Endothelial cell of umbilical vein (primary cell): ENCODE results near the gene HDAC1. TPM values are rescaled to one million over a fixed set of nuclear protein-coding genes. Genes with fewer than 3 reads are reported as not detected.

ENCODE experiments used
- BruUV-seq: library from RNA; stranded (reverse); fragments of 400-500 nt; replicated peaks from 2 replicates; lab custom pipeline; 2021; lab: Mats Ljungman, UMichigan
- CTCF ChIA-PET: fragments of 300-600, 350-600 bp; sonication (Branson Sonifier 250); formaldehyde crosslinking; loops from one replicate; lab custom pipeline; 2021; ENCODE audit warnings: antibody characterized with exemption, inconsistent platforms; lab: Charles Lee
- POLR2A ChIA-PET: fragments of 300-600, 350-600 bp; sonication (Branson Sonifier 250); formaldehyde crosslinking; loops from one replicate; lab custom pipeline; 2021; ENCODE audit warnings: antibody characterized with exemption, inconsistent platforms; lab: Charles Lee
- DNase-seq: peaks from one replicate; pipeline ENCODE4 v3.0.0-alpha.2; 2011; ENCODE audit warnings: low read depth, low spot score
- FAIRE-seq: peaks from 2 replicates; lab custom pipeline; 2011; peaks lifted over from hg19 to GRCh38; lab: Jason Lieb, UNC
- H2AFZ ChIP-seq: 2 replicates; pipeline ENCODE4 v1.6.0; 2012; ENCODE audit warnings: low read depth, low read length, control low read depth, inconsistent platforms
- H3K27ac ChIP-seq: 2 replicates; pipeline ENCODE4 v1.5.1; 2011; ENCODE audit warnings: low read depth, mild to moderate bottlenecking, control low read depth, low read length, moderate library complexity; ENCODE audit not compliant: insufficient read depth
- H3K27me3 ChIP-seq, 2 experiments: 2 replicates each; pipeline versions ENCODE4 v1.6.0 to v1.6.1; 2011; ENCODE audit warnings: low read length in 2 of 2, mixed read lengths in 1 of 2; ENCODE audit not compliant: control insufficient read depth in 2 of 2, insufficient read depth in 2 of 2
- H3K36me3 ChIP-seq, 2 experiments: 2 replicates in 1 of 2; 3 replicates in 1 of 2; pipeline ENCODE4 v1.5.1; 2011; ENCODE audit warnings: low read length in 2 of 2, mild to moderate bottlenecking in 1 of 2, moderate library complexity in 1 of 2; ENCODE audit not compliant: control insufficient read depth in 2 of 2, insufficient read depth in 2 of 2; ENCODE audit errors: extremely low read depth in 1 of 2
- H3K4me1 ChIP-seq: 3 replicates; pipeline ENCODE4 v1.5.1; 2011; ENCODE audit warnings: mild to moderate bottlenecking, low read length; ENCODE audit not compliant: control insufficient read depth, insufficient read depth; ENCODE audit errors: extremely low read depth
- H3K4me2 ChIP-seq: 2 replicates; pipeline ENCODE4 v1.6.1; 2011; ENCODE audit warnings: low read length, control low read depth, mixed read lengths; ENCODE audit not compliant: insufficient read depth
- H3K4me3 ChIP-seq, 3 experiments: fragments of 200-600 bp in 1 of 3; sonication (generic), shearing (Covaris generic) in 1 of 3; replicated peaks in 1 of 3; 2 replicates each; pipeline ENCODE4 v1.5.1; 2011 to 2016; ENCODE audit warnings: control low read depth in 3 of 3, low read length in 3 of 3, mild to moderate bottlenecking in 2 of 3, inconsistent platforms in 1 of 3, low read depth in 1 of 3, moderate library complexity in 1 of 3; ENCODE audit not compliant: insufficient read depth in 1 of 3
- H3K79me2 ChIP-seq: 2 replicates; pipeline ENCODE4 v1.6.0; 2012; ENCODE audit warnings: low read length, inconsistent platforms; ENCODE audit not compliant: control insufficient read depth, insufficient read depth
- H3K9ac ChIP-seq: replicated peaks from 2 replicates; pipeline ENCODE3; 2011; ENCODE audit warnings: low read length, control low read depth; ENCODE audit not compliant: insufficient read depth; ENCODE audit errors: extremely low read depth
- H3K9me1 ChIP-seq: replicated peaks from 3 replicates; pipeline ENCODE4 v1.6.0; 2011; ENCODE audit warnings: mild to moderate bottlenecking, low read length; ENCODE audit not compliant: control insufficient read depth, insufficient read depth; ENCODE audit errors: extremely low read depth
- H3K9me3 ChIP-seq: replicated peaks from 2 replicates; pipeline ENCODE4 v1.5.1; 2012; ENCODE audit warnings: low read length, inconsistent platforms; ENCODE audit not compliant: control insufficient read depth, insufficient read depth
- H4K20me1 ChIP-seq: replicated peaks from 2 replicates; pipeline ENCODE3; 2011; ENCODE audit warnings: mild to moderate bottlenecking, low read length; ENCODE audit not compliant: control insufficient read depth, insufficient read depth; ENCODE audit errors: extremely low read depth
- CTCF ChIP-seq, 2 donors: IDR thresholded peaks; 1 replicate in 1 of 2; 2 replicates in 1 of 2; pipeline ENCODE4 v1.5.1; 2011; ENCODE audit warnings: low read length in 2 of 2, mild to moderate bottlenecking in 2 of 2, moderate library complexity in 2 of 2, control low read depth in 1 of 2, inconsistent platforms in 1 of 2, low read depth in 1 of 2; ENCODE audit not compliant: insufficient read depth in 1 of 2; ENCODE audit errors: extremely low read depth in 1 of 2
- EZH2 ChIP-seq: IDR thresholded peaks from 2 replicates; pipeline ENCODE4 v1.6.1; 2012; ENCODE audit warnings: borderline replicate concordance, low read depth, mild to moderate bottlenecking, moderate library complexity, low read length, inconsistent platforms; ENCODE audit not compliant: severe bottlenecking
- FOS ChIP-seq: IDR thresholded peaks from 2 replicates; pipeline ENCODE4 v1.6.1; 2011; ENCODE audit warnings: mild to moderate bottlenecking, low read length, moderate library complexity, borderline replicate concordance; ENCODE audit not compliant: insufficient read depth
- GATA2 ChIP-seq: IDR thresholded peaks from 2 replicates; pipeline ENCODE4 v1.7.0; 2011; ENCODE audit warnings: low read depth, mild to moderate bottlenecking, moderate library complexity, mixed read lengths, low read length; ENCODE audit not compliant: insufficient read length, insufficient read depth
- JUN ChIP-seq: IDR thresholded peaks from 2 replicates; pipeline ENCODE4 v1.6.1; 2011; ENCODE audit warnings: borderline replicate concordance, low read depth; ENCODE audit not compliant: insufficient read length, insufficient read depth
- MYC ChIP-seq: IDR thresholded peaks from one replicate; pipeline ENCODE4 v1.6.1; 2011; ENCODE audit warnings: mild to moderate bottlenecking, low read depth, low read length
- POLR2A ChIP-seq: IDR thresholded peaks from 2 replicates; pipeline ENCODE4 v1.6.1; 2012; ENCODE audit warnings: low read depth, mild to moderate bottlenecking, control low read depth, low read length
- POLR2AphosphoS5 ChIP-seq: IDR thresholded peaks from 2 replicates; pipeline ENCODE4 v1.6.1; 2012; ENCODE audit warnings: low read depth, mild to moderate bottlenecking, control low read depth, low read length, moderate library complexity; ENCODE audit not compliant: insufficient read depth
- dilution Hi-C: fragments of 300-500 bp; cut with MboI; formaldehyde crosslinking; loops from one replicate; pipeline ENCODE4 v1.15.0; 2019; ENCODE audit warnings: low sequenced_read_pairs; ENCODE audit not compliant: extremely low pct_ligation_motif_present
- intact Hi-C: fragments of 100-400 bp; cut with micrococcal nuclease; formaldehyde crosslinking; loops from one replicate; pipeline ENCODE4 v1.10.0; 2022
- polyA plus RNA-seq, 4 experiments: library from polyadenylated mRNA; depleted of rRNA in 3 of 4; stranded (reverse) in 3 of 4; unstranded in 1 of 4; fragments of >200 nt; gene quantifications; 2 replicates each; pipeline versions ENCODE4 v1.2.1 to v1.2.3, GENCODE V29; 2011 to 2012; ENCODE audit warnings: missing spikeins in 1 of 4
- total RNA-seq: library from RNA; stranded (reverse); gene quantifications from 2 replicates; pipeline ENCODE4 v1.2.3, GENCODE V29; 2021
- TF ChIP-seq, protein P1 (sequence below): IDR thresholded peaks from 2 replicates; pipeline ENCODE4 v1.6.1; 2011; ENCODE audit not compliant: insufficient read depth, insufficient read length

HDAC1 gene
- total and polyA plus RNA-seq, 2 donors (not counting 3 experiments of a cell fraction or from before 2014, with no cell fraction given) = 138 to 141 TPM

DNA sequence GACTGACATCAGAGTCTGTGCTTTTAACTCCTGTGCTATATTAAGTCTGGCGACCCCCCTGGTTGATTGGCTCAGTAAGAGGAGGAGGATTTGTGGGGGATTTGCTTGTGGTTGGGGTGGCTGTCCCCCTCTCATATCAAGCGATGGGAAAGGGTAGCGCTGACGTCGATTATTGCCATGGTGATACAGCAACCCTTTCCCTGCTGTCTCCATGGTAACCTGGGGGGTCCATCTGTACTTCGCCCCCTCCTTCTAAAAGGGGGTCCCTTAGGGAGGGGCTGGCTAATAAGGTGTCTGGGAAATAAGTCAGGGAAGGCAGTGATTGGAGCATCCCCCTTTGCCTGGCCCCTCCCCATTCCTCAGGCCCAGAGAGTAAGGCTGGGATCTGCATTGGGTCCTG, 65.7 kb downstream of the HDAC1 start:
- CTCF ChIA-PET = interaction anchor here (0.6 kb wide), 1 partner anchor 596 kb away, joined by 3 read pairs; no protein-coding TSS in a partner anchor
- dilution Hi-C loops = no loop called here
- H3K36me3 ChIP-seq = no peaks in the 10 kb centered on the region
- no peaks in the 10 kb centered on the region for H3K79me2 ChIP-seq
- no peak overlapping the region for H3K9ac ChIP-seq
- no peaks in the 10 kb centered on the region for H3K9me1 ChIP-seq
- no peak overlapping the region for H3K4me2 ChIP-seq
- no peak for FAIRE-seq
- TF ChIP-seq MYC (no peak), EZH2 (no peak), CTCF (IDR thresholded peaks at IDR 0.05; ENCODE audit: extremely low read depth in 1 of 2, insufficient read depth in 1 of 2, low read depth in 1 of 2, low read length in 2 of 2) (no peak), POLR2AphosphoS5 (no peak), JUN (no peak), POLR2A (no peak), GATA2 (no peak), FOS (no peak)
- TF ChIP-seq, protein P1, sequence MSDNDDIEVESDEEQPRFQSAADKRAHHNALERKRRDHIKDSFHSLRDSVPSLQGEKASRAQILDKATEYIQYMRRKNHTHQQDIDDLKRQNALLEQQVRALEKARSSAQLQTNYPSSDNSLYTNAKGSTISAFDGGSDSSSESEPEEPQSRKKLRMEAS = no peak
- intact Hi-C loops = no loop called here
- no peaks in the 10 kb centered on the region for H4K20me1 ChIP-seq
- H3K27me3 ChIP-seq = no peaks in the 10 kb centered on the region
- POLR2A ChIA-PET = interaction anchor here (1.4 kb wide), 1 partner anchor 22 kb away, joined by 3 read pairs; the partner anchor contains the start of gene MARCKSL1
- H3K4me1 ChIP-seq = peaks cover 9% of the 10 kb centered on the region
- no peak overlapping the region for H2AFZ ChIP-seq
- H3K4me3 ChIP-seq = no peak overlapping the region
- H3K9me3 ChIP-seq = no peaks in the 10 kb centered on the region
- H3K27ac ChIP-seq = no peak overlapping the region
- no peak for DNase-seq
- BruUV-seq = no TSS peak
